ENCODE measurements around the gene KLHDC7B.

KLHDC7B gene

GRCh38 chr22:50507991-50508884 is 37.5 kb upstream of the KLHDC7B start, which contains the start of gene NCAPH2:
Gene NCAPH2 (plus strand): TSS chr22:50508224. CDS start chr22:50508338, 114 bp downstream.
- TF ChIP-seq ZFX (IDR thresholded peaks at IDR 0.05; ENCODE audit: borderline replicate concordance) (no peak), CTCF (IDR thresholded peaks at IDR 0.05) (no peak)
- H3K27ac ChIP-seq, result peak within 1 kb of the TSS; percentile 80

GRCh38 chr22:50508897-50509296 is 36.8 kb upstream of the KLHDC7B start:
- H3K27ac ChIP-seq, result peak overlapping the region; percentile 80

GRCh38 chr22:50513175-50513574 is 32.5 kb upstream of the KLHDC7B start:
- TF ChIP-seq CTCF (IDR thresholded peaks at IDR 0.05) (no peak), ZFX (IDR thresholded peaks at IDR 0.05; ENCODE audit: borderline replicate concordance) (no peak)
- no peak overlapping the region for H3K27ac ChIP-seq

More at GRCh38 chr22:50508897-50509296, 36.8 kb upstream of the KLHDC7B start:
- TF ChIP-seq ZFX (IDR thresholded peaks at IDR 0.05; ENCODE audit: borderline replicate concordance) (no peak), CTCF (IDR thresholded peaks at IDR 0.05) (no peak)

- no peak overlapping the region for H3K27ac ChIP-seq
- TF ChIP-seq CTCF (IDR thresholded peaks at IDR 0.05) (no peak), ZFX (IDR thresholded peaks at IDR 0.05; ENCODE audit: borderline replicate concordance) (no peak)
Observed at GRCh38 chr22:50516068-50516467, 29.6 kb upstream of the KLHDC7B start.

GRCh38 chr22:50516891-50517290 is 28.8 kb upstream of the KLHDC7B start:
- H3K27ac ChIP-seq, result no peak overlapping the region
- TF ChIP-seq CTCF (IDR thresholded peaks at IDR 0.05) (no peak), ZFX (IDR thresholded peaks at IDR 0.05; ENCODE audit: borderline replicate concordance) (no peak)

- TF ChIP-seq CTCF (IDR thresholded peaks at IDR 0.05) (no peak), ZFX (IDR thresholded peaks at IDR 0.05; ENCODE audit: borderline replicate concordance) (no peak)
- no peak overlapping the region for H3K27ac ChIP-seq
Observed at GRCh38 chr22:50517495-50518260, 28.0 kb upstream of the KLHDC7B start.
